Rectal smooth muscle tissue (tissue), 1 donor: ENCODE results near the gene SHANK1.

ENCODE experiments used
- H3K27ac ChIP-seq: one replicate; pipeline ENCODE4 v1.7.0; 2013; ENCODE audit warnings: low read depth, low read length, inconsistent platforms
- H3K27me3 ChIP-seq: one replicate; pipeline ENCODE4 v1.7.0; 2013; ENCODE audit warnings: low read length; ENCODE audit not compliant: control insufficient read depth, insufficient read depth
- H3K36me3 ChIP-seq: one replicate; pipeline ENCODE4 v1.7.0; 2013; ENCODE audit warnings: low read length; ENCODE audit not compliant: control insufficient read depth, insufficient read depth
- H3K4me1 ChIP-seq: one replicate; pipeline ENCODE4 v1.7.0; 2013; ENCODE audit warnings: low read length; ENCODE audit not compliant: control insufficient read depth, insufficient read depth
- H3K4me3 ChIP-seq: one replicate; pipeline ENCODE4 v1.7.0; 2013; ENCODE audit warnings: low read length
- H3K9ac ChIP-seq: one replicate; pipeline ENCODE4 v1.7.0; 2013; ENCODE audit warnings: low read length

The SHANK1 gene

GRCh38 chr19:50725218-50725910, 5.8 kb upstream of the SHANK1 start:
- H3K9ac ChIP-seq = peak overlapping the region; percentile 21
- H3K36me3 ChIP-seq = no peaks in the 10 kb centered on the region
- H3K27ac ChIP-seq = peak overlapping the region; percentile 23
- peaks cover 6% of the 10 kb centered on the region for H3K27me3 ChIP-seq
- no peaks in the 10 kb centered on the region for H3K4me1 ChIP-seq
- H3K4me3 ChIP-seq = peak overlapping the region; percentile 73

- no peaks in the 10 kb centered on the region for H3K36me3 ChIP-seq
- H3K27ac ChIP-seq = peak overlapping the region; percentile 23
- H3K4me3 ChIP-seq = peak overlapping the region; percentile 73
- H3K27me3 ChIP-seq = peaks cover 6% of the 10 kb centered on the region
- no peaks in the 10 kb centered on the region for H3K4me1 ChIP-seq
- H3K9ac ChIP-seq = peak overlapping the region; percentile 21
Observed at GRCh38 chr19:50724522-50725217, 5.1 kb upstream of the SHANK1 start.

- Histone ChIP-seq H3K9ac (peak overlapping the region; percentile 13), H3K36me3 (no peaks in the 10 kb centered on the region), H3K27ac (no peak overlapping the region), H3K27me3 (peaks cover 6% of the 10 kb centered on the region), H3K4me3 (peak overlapping the region; percentile 63), H3K4me1 (no peaks in the 10 kb centered on the region)
Observed at GRCh38 chr19:50723735-50724521, 4.3 kb upstream of the SHANK1 start.

GRCh38 chr19:50723069-50723468, 3.5 kb upstream of the SHANK1 start, which contains the start of gene CLEC11A:
Gene CLEC11A (plus strand): TSS chr19:50723364. CDS start chr19:50723526, 162 bp downstream.
- Histone ChIP-seq H3K9ac (peak within 1 kb of the TSS; percentile 13), H3K36me3 (no peaks in the 10 kb centered on the region), H3K4me1 (no peaks in the 10 kb centered on the region), H3K27me3 (peaks cover 6% of the 10 kb centered on the region), H3K27ac (no peak within 1 kb of the TSS), H3K4me3 (peak within 1 kb of the TSS; percentile 63)

GRCh38 chr19:50722201-50723013, 2.8 kb upstream of the SHANK1 start:
- Histone ChIP-seq H3K9ac (no peak overlapping the region), H3K4me1 (no peaks in the 10 kb centered on the region), H3K4me3 (peak overlapping the region; percentile 17), H3K27ac (no peak overlapping the region), H3K36me3 (no peaks in the 10 kb centered on the region), H3K27me3 (peaks cover 1% of the 10 kb centered on the region)

- no peak overlapping the region for H3K4me3 ChIP-seq
- H3K27me3 ChIP-seq = peaks cover 5% of the 10 kb centered on the region
- no peaks in the 10 kb centered on the region for H3K36me3 ChIP-seq
- H3K27ac ChIP-seq = no peak overlapping the region
- H3K9ac ChIP-seq = no peak overlapping the region
- H3K4me1 ChIP-seq = no peaks in the 10 kb centered on the region
Observed at GRCh38 chr19:50721441-50722137, 2.0 kb upstream of the SHANK1 start.

- no peaks in the 10 kb centered on the region for H3K36me3 ChIP-seq
- H3K27ac ChIP-seq = no peak overlapping the region
- no peak overlapping the region for H3K4me3 ChIP-seq
- no peak overlapping the region for H3K9ac ChIP-seq
- no peaks in the 10 kb centered on the region for H3K4me1 ChIP-seq
- H3K27me3 ChIP-seq = peaks cover 5% of the 10 kb centered on the region
Observed at GRCh38 chr19:50720921-50721381, 1.3 kb upstream of the SHANK1 start.

- H3K27me3 ChIP-seq = peaks cover 5% of the 10 kb centered on the region
- H3K36me3 ChIP-seq = no peaks in the 10 kb centered on the region
- no peaks in the 10 kb centered on the region for H3K4me1 ChIP-seq
- no peak overlapping the region for H3K4me3 ChIP-seq
- H3K27ac ChIP-seq = no peak overlapping the region
- H3K9ac ChIP-seq = no peak overlapping the region
Observed at GRCh38 chr19:50720181-50720920, 749 bp upstream of the SHANK1 start.

GRCh38 chr19:50719119-50719435, 525 bp downstream of the SHANK1 start:
- H3K27ac ChIP-seq = no peak overlapping the region
- H3K27me3 ChIP-seq = peaks cover 5% of the 10 kb centered on the region
- no peaks in the 10 kb centered on the region for H3K4me1 ChIP-seq
- no peak overlapping the region for H3K9ac ChIP-seq
- no peaks in the 10 kb centered on the region for H3K36me3 ChIP-seq
- no peak overlapping the region for H3K4me3 ChIP-seq

- H3K36me3 ChIP-seq = no peaks in the 10 kb centered on the region
- H3K4me1 ChIP-seq = no peaks in the 10 kb centered on the region
- peaks cover 5% of the 10 kb centered on the region for H3K27me3 ChIP-seq
- H3K4me3 ChIP-seq = no peak overlapping the region
- H3K9ac ChIP-seq = no peak overlapping the region
- no peak overlapping the region for H3K27ac ChIP-seq
Observed at GRCh38 chr19:50718255-50719118, 1.1 kb downstream of the SHANK1 start.
